Lung (tissue), 12 donors: Measurements from ENCODE around the gene HCLS1. TPM values are rescaled to one million over a fixed set of nuclear protein-coding genes. Genes with fewer than 3 reads are reported as not detected.
A peak's percentile ranks its signal among the peaks of the same experiment; 100 is the strongest.

Experiments
- ATAC-seq: fragments of 200-7000 bp; cut with Tn5 transposase; one replicate; pipeline ENCODE4 v1.9.1; 2020; ENCODE audit warnings: moderate number of reproducible peaks; ENCODE audit not compliant: insufficient read depth, low FRiP score
- DNase-seq, 3 donors: peaks; one replicate each; pipeline ENCODE4 v3.0.0-alpha.2; 2013 to 2017
- H3K27ac ChIP-seq, 2 donors: one replicate each; pipeline ENCODE4 v1.5.1; 2013; ENCODE audit warnings: mild to moderate bottlenecking in 2 of 2, moderate library complexity in 2 of 2, control low read depth in 1 of 2, inconsistent platforms in 1 of 2, low read depth in 1 of 2, low read length in 1 of 2
- H3K27me3 ChIP-seq, 3 donors: one replicate each; pipeline ENCODE4 v1.5.1; 2013; ENCODE audit warnings: low read length in 2 of 3; ENCODE audit not compliant: control insufficient read depth in 3 of 3, insufficient read depth in 3 of 3
- H3K36me3 ChIP-seq, 4 donors: one replicate each; pipeline ENCODE4 v1.5.1; 2013; ENCODE audit warnings: low read length in 4 of 4, mild to moderate bottlenecking in 1 of 4, moderate library complexity in 1 of 4; ENCODE audit not compliant: control insufficient read depth in 4 of 4, insufficient read depth in 4 of 4
- H3K4me1 ChIP-seq, 5 donors: one replicate each; pipeline ENCODE4 v1.5.1; 2013; ENCODE audit warnings: low read length in 5 of 5, mild to moderate bottlenecking in 2 of 5, moderate library complexity in 1 of 5; ENCODE audit not compliant: control insufficient read depth in 5 of 5, insufficient read depth in 5 of 5
- H3K4me3 ChIP-seq: one replicate; pipeline ENCODE4 v1.5.1; 2013; ENCODE audit warnings: mild to moderate bottlenecking, control low read depth, moderate library complexity
- H3K9ac ChIP-seq, 2 donors: one replicate each; pipeline ENCODE4 v1.5.1; 2013; ENCODE audit warnings: low read length in 2 of 2, control low read depth in 1 of 2; ENCODE audit not compliant: insufficient read depth in 1 of 2
- H3K9me3 ChIP-seq, 4 donors: one replicate each; pipeline ENCODE4 v1.5.1; 2013; ENCODE audit warnings: low read length in 3 of 4, mild to moderate bottlenecking in 1 of 4, moderate library complexity in 1 of 4; ENCODE audit not compliant: control insufficient read depth in 4 of 4, insufficient read depth in 3 of 4
- CTCF ChIP-seq: IDR thresholded peaks from 2 replicates; pipeline ENCODE4 v1.5.1; 2012; ENCODE audit warnings: mild to moderate bottlenecking; ENCODE audit errors: control extremely low read depth, extremely low read depth
- WGBS, 2 donors: extraction: QIAGEN DNeasy Blood & Tissue Kit; methylation state at CpG; one replicate each; pipeline ENCODE4 v1.1.7; 2013; 5-methylcytosine and 5-hydroxymethylcytosine counted together
- polyA plus RNA-seq, 2 donors: library from polyadenylated mRNA; stranded (reverse); fragments of 200-250 nt; gene quantifications; one replicate each; pipeline ENCODE4 v1.2.1, GENCODE V29; 2013
- total RNA-seq, 2 donors: library from RNA; depleted of rRNA in 1 of 2; stranded (reverse); fragments of >200 nt in 1 of 2; gene quantifications; one replicate each; pipeline ENCODE4 v1.2.1, GENCODE V29; 2014 to 2021
- donor health status: control.
- donor health status: control.
- donor health status: Bipolar disorder and iron deficiency.
- donor health status: healthy.
- donor health status: DM: yes; HTN: yes; CAD: no.

The HCLS1 gene
- total and polyA plus RNA-seq, 4 donors: 23.9 to 240 (median 69.3) TPM

DNA sequence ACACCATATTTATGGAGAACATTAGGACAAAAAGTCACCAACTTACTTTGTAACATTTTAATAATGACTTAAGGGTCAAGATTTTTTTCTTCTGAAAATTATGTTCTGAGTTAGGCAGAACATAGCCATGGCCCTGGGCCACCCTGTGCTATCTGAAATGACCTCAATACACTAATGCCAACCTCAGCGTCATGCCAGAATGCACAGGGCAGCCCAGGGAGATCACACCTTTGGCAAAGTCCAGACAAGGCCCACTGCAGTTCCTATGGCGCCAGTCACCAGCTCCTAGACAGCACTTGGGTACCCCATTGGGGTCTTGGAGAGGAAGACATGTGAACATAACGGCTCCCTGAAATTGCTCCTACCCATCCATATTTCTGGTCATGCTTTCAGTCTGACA lies 33.1 kb downstream of the HCLS1 start:
- H3K27me3 ChIP-seq: no peaks in the 10 kb centered on the region
- no peak overlapping the region for H3K9ac ChIP-seq
- no peaks in the 10 kb centered on the region for H3K36me3 ChIP-seq
- H3K4me3 ChIP-seq: no peak overlapping the region
- no peaks in the 10 kb centered on the region for H3K9me3 ChIP-seq
- ATAC-seq: no peak
- no peak for TF ChIP-seq CTCF
- H3K27ac ChIP-seq: no peak overlapping the region
- WGBS, 2 donors: 83 to 86% methylated on average over 3 of the region's 3 CpGs
- H3K4me1 ChIP-seq: peaks cover 0 to 2% (median 0%) of the 10 kb centered on the region in 5 donors
- no peak for DNase-seq

DNA sequence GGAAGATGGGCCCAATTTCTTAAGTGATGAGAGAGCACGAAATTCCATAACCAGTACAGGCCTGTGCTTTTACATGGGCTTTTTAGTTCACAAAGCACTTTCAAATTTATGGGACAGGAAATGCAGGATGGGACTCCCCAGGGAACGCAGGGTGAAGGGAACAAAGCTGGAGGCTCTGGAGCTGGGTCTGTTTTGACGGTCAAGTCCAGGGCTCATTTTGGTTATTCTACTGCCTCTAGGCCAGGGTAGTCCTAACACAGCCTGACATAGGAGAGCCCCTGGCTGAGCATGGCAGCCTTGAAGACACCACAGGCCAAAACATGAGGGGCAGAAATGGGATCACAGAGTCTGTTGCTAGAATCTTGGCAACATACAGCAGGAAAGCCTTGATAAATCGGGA lies 33.5 kb downstream of the HCLS1 start:
- no peak overlapping the region for H3K27ac ChIP-seq

DNA sequence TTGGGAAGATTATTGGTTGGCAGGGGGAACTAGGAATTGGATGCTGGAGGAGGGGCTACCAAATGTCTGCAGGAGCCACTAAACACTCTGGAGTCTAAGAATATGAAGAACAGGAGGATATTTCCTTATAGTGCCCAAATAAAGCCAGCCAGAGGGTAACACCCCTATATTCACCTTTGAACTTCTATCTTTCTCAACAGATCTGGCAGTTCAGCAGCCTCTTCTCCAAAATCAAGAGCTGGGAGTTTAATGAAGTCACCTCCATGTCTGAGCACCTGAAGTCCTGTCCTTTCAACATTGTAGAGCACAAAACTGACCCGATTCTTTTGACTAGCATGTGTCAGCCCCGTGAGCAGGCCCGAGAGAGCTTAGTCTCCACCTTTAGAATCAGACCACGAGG lies 34.2 kb downstream of the HCLS1 start:
- Histone ChIP-seq H3K9ac (no peak overlapping the region), H3K9me3 (peaks cover 0 to 2% (median 0%) of the 10 kb centered on the region in 4 donors), H3K27me3 (no peaks in the 10 kb centered on the region), H3K27ac (no peak overlapping the region), H3K4me3 (no peak overlapping the region), H3K36me3 (no peaks in the 10 kb centered on the region), H3K4me1 (peaks cover 0 to 2% (median 0%) of the 10 kb centered on the region in 5 donors)
- no peak for DNase-seq
- ATAC-seq: no peak
- TF ChIP-seq CTCF: no peak
- WGBS, 2 donors: 96 to 99% methylated on average over 4 of the region's 4 CpGs

More for the DNA sequence above, 33.5 kb downstream of the HCLS1 start:
- no peaks in the 10 kb centered on the region for H3K27me3 ChIP-seq
- no peak overlapping the region for H3K4me3 ChIP-seq
- DNase-seq: no peak
- 88 to 93% methylated on average over 4 of the region's 4 CpGs for WGBS, 2 donors
- no peak overlapping the region for H3K9ac ChIP-seq
- H3K9me3 ChIP-seq: peaks cover 0 to under 1% (median 0%) of the 10 kb centered on the region in 4 donors
- no peak for TF ChIP-seq CTCF
- ATAC-seq: no peak
- H3K4me1 ChIP-seq: peaks cover 0 to 2% (median 0%) of the 10 kb centered on the region in 5 donors
- no peaks in the 10 kb centered on the region for H3K36me3 ChIP-seq

- Histone ChIP-seq H3K9ac (no peak overlapping the region), H3K9me3 (peaks cover 0 to 2% (median 0%) of the 10 kb centered on the region in 4 donors), H3K4me3 (no peak overlapping the region), H3K36me3 (no peaks in the 10 kb centered on the region), H3K27ac (peak overlapping the region in 1 of 2 donors; percentile 34), H3K4me1 (peaks cover 0 to 2% (median 0%) of the 10 kb centered on the region in 5 donors), H3K27me3 (no peaks in the 10 kb centered on the region)
- no peak for TF ChIP-seq CTCF
- WGBS, 2 donors: 77 to 79% methylated on average over 14 of the region's 14 CpGs
- DNase-seq (no peak), ATAC-seq (no peak)
Observed at GRCh38 chr3:121624147-121624899, 36.4 kb downstream of the HCLS1 start.
